H1 (cell line): ENCODE results near the gene IKZF3. TPM values are rescaled to one million over a fixed set of nuclear protein-coding genes. Genes with fewer than 3 reads are reported as not detected.
A peak's percentile ranks its signal among the peaks of the same experiment; 100 is the strongest.

Experiments
- CTBP2 ChIP-seq: IDR thresholded peaks from 2 replicates; pipeline ENCODE4 v1.7.0; 2011; ENCODE audit warnings: borderline replicate concordance, mild to moderate bottlenecking, moderate library complexity, mixed read lengths, low read length; ENCODE audit not compliant: insufficient read depth, insufficient read length
- EZH2 ChIP-seq: fragments of 200-600 bp; sonication (generic); IDR thresholded peaks from 2 replicates; pipeline ENCODE4 v1.7.1; 2012; ENCODE audit warnings: low read depth, mild to moderate bottlenecking, moderate library complexity, low read length, inconsistent platforms; ENCODE audit not compliant: severe bottlenecking
- MAFK ChIP-seq: IDR thresholded peaks from 2 replicates; pipeline ENCODE4 v1.6.1; 2012; ENCODE audit warnings: low read depth, mild to moderate bottlenecking, improper control_type of control experiment, low read length
- POLR2AphosphoS5 ChIP-seq: IDR thresholded peaks from 2 replicates; pipeline ENCODE4 v1.6.1; 2011; ENCODE audit warnings: low read depth, low read length
- RBBP5 ChIP-seq: IDR thresholded peaks from 2 replicates; pipeline ENCODE4 v1.7.1; 2012; ENCODE audit warnings: low read depth, mild to moderate bottlenecking, inconsistent platforms, low read length, moderate library complexity, borderline replicate concordance
- SP1 ChIP-seq: IDR thresholded peaks from 2 replicates; pipeline ENCODE4 v1.6.1; 2011; ENCODE audit warnings: low read depth, low read length
- TAF1 ChIP-seq: IDR thresholded peaks from 2 replicates; pipeline ENCODE4 v1.6.1; 2011; ENCODE audit warnings: mild to moderate bottlenecking, low read depth, low read length
- polyA plus RNA-seq, 7 experiments: library from polyadenylated mRNA; depleted of rRNA in 3 of 7; stranded (reverse) in 5 of 7; unstranded in 2 of 7; fragments of >200 nt in 5 of 7; fragments of 200-250 nt in 2 of 7; gene quantifications; 1 replicate in 5 of 7; 2 replicates in 1 of 7; 4 replicates in 1 of 7; pipeline versions ENCODE4 v1.2.1 to v1.2.3, GENCODE V29; 2011 to 2013; ENCODE audit warnings: missing spikeins in 2 of 7, mixed read lengths in 2 of 7
- total RNA-seq: library from RNA; stranded (reverse); fragmentation: NEBNext Ultra II Directional; extraction: Animal tissue kit (Norgen Biotek cat#: 25700); gene quantifications from 2 replicates; pipeline ENCODE4 v1.2.1, GENCODE V29; 2021

IKZF3 gene
- total and polyA plus RNA-seq, 2 of the 8 experiments (the other 6 are each of a cell fraction or from before 2014, with no cell fraction given), result 0.23 to 0.56 TPM

DNA sequence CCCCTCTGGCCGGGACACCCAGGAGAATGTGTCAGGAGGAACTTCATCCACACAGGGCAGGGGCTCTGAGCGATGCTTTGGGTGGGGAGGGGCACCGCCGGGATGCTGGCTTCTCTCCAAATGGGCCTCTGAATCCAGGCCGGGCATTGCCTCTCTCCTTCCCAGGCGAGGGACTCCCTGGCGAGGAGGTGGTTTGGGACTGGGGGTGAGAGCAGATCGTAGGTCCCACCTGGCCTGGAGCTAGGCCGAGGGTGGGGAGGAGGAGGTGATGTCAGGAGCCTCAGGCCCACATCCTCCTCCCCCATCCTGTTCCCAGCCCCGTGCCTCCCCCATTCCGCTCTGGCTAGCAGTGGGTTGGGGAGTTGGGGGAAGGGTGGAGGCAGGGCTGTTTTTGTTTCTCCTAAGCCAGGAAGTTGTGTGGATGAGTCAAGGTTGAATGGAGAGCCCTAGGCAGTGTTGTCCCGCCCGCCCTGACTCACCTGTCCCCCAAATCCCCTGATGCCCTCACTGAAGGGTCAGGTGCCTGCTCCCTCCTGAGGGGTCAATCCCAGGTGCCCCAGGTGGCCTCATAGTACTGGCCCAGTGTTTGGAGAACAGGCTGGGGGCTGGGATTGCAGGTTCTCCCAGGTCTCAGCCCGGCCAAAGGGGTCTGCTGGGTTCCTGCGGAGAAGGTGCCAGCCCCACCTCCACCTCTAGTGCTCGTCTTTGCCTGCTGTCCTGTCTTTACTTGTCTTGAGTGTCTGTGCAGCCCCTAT lies 123.6 kb downstream of the IKZF3 start (continued):
- TF ChIP-seq POLR2AphosphoS5 (peak; percentile 77), TAF1 (peak; percentile 61; the same call in 1 of the 2 replicates), RBBP5 (no peak; the same call in 1 of the 2 replicates), CTBP2 (no peak), MAFK (no peak), EZH2 (no peak), SP1 (peak; percentile 78; the same call in 1 of the 2 replicates)
